HL-60 (cell line): ENCODE data around the gene GDI1.

Experiments used
- DNase-seq, 2 experiments: peaks; one replicate each; pipeline ENCODE4 v3.0.0-alpha.2; 2010 to 2020; ENCODE audit warnings: low read depth in 1 of 2, low spot score in 1 of 2
- H3K27ac ChIP-seq: fragments of 250-450 bp; sonication (Bioruptor Pico); replicated peaks from 2 replicates; pipeline ENCODE4 v1.5.1; 2020; ENCODE audit warnings: mild to moderate bottlenecking, moderate library complexity
- H3K27me3 ChIP-seq: fragments of 250-450 bp; sonication (Bioruptor Pico); 2 replicates; pipeline ENCODE4 v1.5.1; 2021; ENCODE audit warnings: mild to moderate bottlenecking, moderate library complexity; ENCODE audit not compliant: insufficient read depth, poor library complexity, severe bottlenecking
- H3K4me3 ChIP-seq: replicated peaks from 2 replicates; pipeline ENCODE4 v1.5.1; 2011; ENCODE audit warnings: mild to moderate bottlenecking, control low read depth, low read length; ENCODE audit not compliant: insufficient read depth
- CTCF ChIP-seq: IDR thresholded peaks from one replicate; pipeline ENCODE4 v1.5.1; 2011; ENCODE audit warnings: low read length, control low read depth, inconsistent platforms; ENCODE audit not compliant: insufficient read depth
- GABPA ChIP-seq: IDR thresholded peaks from 2 replicates; pipeline ENCODE4 v1.6.1; 2012; ENCODE audit warnings: low read depth
- POLR2AphosphoS5 ChIP-seq: IDR thresholded peaks from 2 replicates; pipeline ENCODE4 v1.6.1; 2012; ENCODE audit warnings: low read depth
- REST ChIP-seq: IDR thresholded peaks from 2 replicates; pipeline ENCODE4 v1.6.1; 2012; ENCODE audit warnings: low read depth; ENCODE audit not compliant: insufficient replicate concordance
- SPI1 ChIP-seq: IDR thresholded peaks from 2 replicates; pipeline ENCODE4 v1.6.1; 2012; ENCODE audit warnings: low read depth, mild to moderate bottlenecking, borderline replicate concordance

Gene GDI1

GRCh38 chrX:154452823-154453222 is 15.9 kb downstream of the GDI1 start:
- no peak for DNase-seq
- Histone ChIP-seq H3K27me3 (no peaks in the 10 kb centered on the region), H3K4me3 (no peak overlapping the region), H3K27ac (no peak overlapping the region)
- TF ChIP-seq SPI1 (no peak), CTCF (no peak), GABPA (no peak), REST (no peak), POLR2AphosphoS5 (no peak)

GRCh38 chrX:154457491-154458115 is 20.6 kb downstream of the GDI1 start:
- TF ChIP-seq CTCF (no peak), SPI1 (no peak), GABPA (no peak), POLR2AphosphoS5 (no peak), REST (no peak)
- H3K27me3 ChIP-seq: peaks cover 4% of the 10 kb centered on the region
- no peak overlapping the region for H3K27ac ChIP-seq
- DNase-seq: no peak
- peak overlapping the region; percentile 44 for H3K4me3 ChIP-seq

- Histone ChIP-seq H3K4me3 (peak within 1 kb of the TSS; percentile 44), H3K27ac (no peak within 1 kb of the TSS), H3K27me3 (peaks cover 4% of the 10 kb centered on the region)
- no peak for DNase-seq
- TF ChIP-seq CTCF: no peak
- no peak for TF ChIP-seq GABPA
- no peak for TF ChIP-seq REST
- no peak for TF ChIP-seq POLR2AphosphoS5
- TF ChIP-seq SPI1: no peak
These were observed 21.4 kb downstream of the GDI1 start, which contains the start of gene PLXNA3 for GRCh38 chrX:154458116-154458953. TSS of gene PLXNA3 (plus strand) at chrX:154458281. CDS start at chrX:154460184, 1,903 bp downstream.
